K562 treated with DMSO at 1 percent for 24 hours (cell line): Measurements from ENCODE around the gene GRIA1. TPM values are rescaled to one million over a fixed set of nuclear protein-coding genes. Genes with fewer than 3 reads are reported as not detected.

Experiments
- total RNA-seq: library from RNA; unstranded; fragments of 300-600 nt; gene quantifications from 2 replicates; pipeline ENCODE4 v1.2.3, GENCODE V29; 2022; ENCODE audit warnings: low read depth; ENCODE audit not compliant: insufficient read depth

The GRIA1 gene
- not detected in 2 replicates for total RNA-seq

GRCh38 chr5:153490118-153491037 is at the start of gene GRIA1:
Gene GRIA1, plus strand, starts transcription at chr5:153490670.

